Measurements from ENCODE around the gene CLEC17A. TPM values are rescaled to one million over a fixed set of nuclear protein-coding genes. Genes with fewer than 3 reads are reported as not detected.
"Not testable (repeated sequence)": the region's sequence is repeated elsewhere in the genome, so short reads cannot be mapped to it uniquely, and the experiment has no call there.

The CLEC17A gene
- total and polyA plus RNA-seq, 11 donors, result 0.10 TPM; not detected in 10

DNA sequence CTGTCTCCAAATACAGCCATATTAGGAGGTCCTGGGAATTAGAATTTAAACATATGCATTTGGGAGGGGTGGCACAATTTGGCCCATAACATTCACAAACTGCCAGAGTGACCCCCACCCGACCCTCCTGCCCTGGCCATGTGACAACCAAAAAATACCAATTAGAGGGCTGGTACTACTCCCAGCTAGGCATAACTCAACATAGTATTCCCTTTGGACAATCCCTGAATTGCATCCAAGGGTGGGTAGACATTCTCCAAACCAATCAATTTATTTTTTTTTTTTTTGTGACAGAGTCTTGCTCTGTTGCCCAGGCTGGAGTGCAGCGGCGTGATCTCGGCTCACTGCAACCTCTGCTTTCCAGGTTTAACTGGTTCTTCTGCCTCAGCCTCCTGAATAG is 29.8 kb downstream of the CLEC17A start:
- Histone ChIP-seq H3K9me3 (no peaks in the 10 kb centered on the region), H3K4me3 (no peak overlapping the region), H3K4me1 (peaks cover 0 to 9% (median 0%) of the 10 kb centered on the region in 12 donors), H3K27me3 (peaks cover 0 to 2% (median 0%) of the 10 kb centered on the region in 9 donors), H3K36me3 (no peaks in the 10 kb centered on the region), H3K27ac (no peak overlapping the region)
- intact Hi-C loops (cut with DNase I), result no loop called here
- ATAC-seq (no peak), DNase-seq (no peak)
- TF ChIP-seq POLR2A (IDR thresholded peaks at IDR 0.05), result no peak
- TF ChIP-seq, protein P1, sequence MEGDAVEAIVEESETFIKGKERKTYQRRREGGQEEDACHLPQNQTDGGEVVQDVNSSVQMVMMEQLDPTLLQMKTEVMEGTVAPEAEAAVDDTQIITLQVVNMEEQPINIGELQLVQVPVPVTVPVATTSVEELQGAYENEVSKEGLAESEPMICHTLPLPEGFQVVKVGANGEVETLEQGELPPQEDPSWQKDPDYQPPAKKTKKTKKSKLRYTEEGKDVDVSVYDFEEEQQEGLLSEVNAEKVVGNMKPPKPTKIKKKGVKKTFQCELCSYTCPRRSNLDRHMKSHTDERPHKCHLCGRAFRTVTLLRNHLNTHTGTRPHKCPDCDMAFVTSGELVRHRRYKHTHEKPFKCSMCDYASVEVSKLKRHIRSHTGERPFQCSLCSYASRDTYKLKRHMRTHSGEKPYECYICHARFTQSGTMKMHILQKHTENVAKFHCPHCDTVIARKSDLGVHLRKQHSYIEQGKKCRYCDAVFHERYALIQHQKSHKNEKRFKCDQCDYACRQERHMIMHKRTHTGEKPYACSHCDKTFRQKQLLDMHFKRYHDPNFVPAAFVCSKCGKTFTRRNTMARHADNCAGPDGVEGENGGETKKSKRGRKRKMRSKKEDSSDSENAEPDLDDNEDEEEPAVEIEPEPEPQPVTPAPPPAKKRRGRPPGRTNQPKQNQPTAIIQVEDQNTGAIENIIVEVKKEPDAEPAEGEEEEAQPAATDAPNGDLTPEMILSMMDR (IDR thresholded peaks at IDR 0.05), result no peak
- WGBS, 4 donors, result 78 to 92% (median 84%) methylated on average over 4 of the region's 4 CpGs

DNA sequence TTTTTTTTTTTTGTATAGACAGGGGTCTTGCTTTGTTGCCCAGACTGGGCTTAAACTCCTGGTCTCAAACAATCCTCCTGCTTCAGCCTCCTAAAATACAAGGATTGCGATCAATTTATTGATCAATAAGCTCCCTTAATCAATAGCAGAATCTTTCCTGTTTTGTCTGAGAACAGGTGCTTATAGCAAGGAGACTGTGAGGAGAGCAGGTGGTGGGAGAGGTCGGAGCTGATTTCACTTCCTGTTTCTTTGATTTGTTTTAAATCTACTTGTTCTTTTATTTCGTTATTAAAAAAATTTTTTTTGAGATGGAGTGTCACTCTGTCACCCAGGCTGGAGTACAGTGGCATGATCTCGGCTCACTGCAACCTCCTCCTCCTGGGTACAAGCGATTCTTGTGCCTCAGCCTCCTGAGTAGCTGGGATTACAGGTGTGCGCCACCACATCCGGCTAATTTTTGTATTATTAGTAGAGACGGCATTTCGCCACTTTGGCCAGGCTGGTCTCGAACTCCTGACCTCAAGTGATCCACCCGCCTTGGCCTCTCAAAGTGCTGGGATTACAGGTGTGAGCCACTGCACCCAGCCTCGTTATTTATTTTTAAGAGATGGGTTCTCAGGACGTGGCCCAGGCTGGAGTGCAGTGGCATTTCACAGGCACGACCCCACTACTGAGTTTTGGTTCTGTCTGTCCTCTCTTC is 30.7 kb downstream of the CLEC17A start:
- ATAC-seq; H3K4me1 ChIP-seq; H3K4me3 ChIP-seq; H3K27ac ChIP-seq; H3K27me3 ChIP-seq; intact Hi-C loops (cut with DNase I); H3K9me3 ChIP-seq; DNase-seq; H3K36me3 ChIP-seq: not testable (repeated sequence)
- WGBS, 4 donors, result 68 to 74% (median 72%) methylated on average over 14 of the region's 14 CpGs

DNA sequence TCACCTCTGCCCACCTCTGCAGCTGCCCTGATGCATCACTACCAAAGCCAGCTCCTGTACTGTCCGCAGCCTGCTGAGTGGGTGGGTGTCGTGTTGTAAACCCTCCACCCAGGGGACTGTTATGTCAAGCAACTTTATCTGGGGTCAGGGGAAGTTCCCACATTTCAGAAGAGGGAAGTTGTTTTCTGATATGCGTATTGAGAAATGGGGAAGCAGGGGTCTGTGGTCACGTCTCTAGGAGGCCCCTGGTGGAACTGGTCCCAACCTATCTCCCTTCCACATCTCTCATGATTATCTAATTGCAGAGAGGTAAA is 31.2 kb downstream of the CLEC17A start:
- DNase-seq (peak in 1 of 5 donors; percentile 20), ATAC-seq (peak in 2 of 4 donors; percentile 30 to 53)
- Histone ChIP-seq H3K9me3 (peaks cover 0 to 5% (median 3%) of the 10 kb centered on the region in 12 donors), H3K4me1 (peaks cover 0 to 9% (median 0%) of the 10 kb centered on the region in 12 donors), H3K36me3 (no peaks in the 10 kb centered on the region), H3K27me3 (peaks cover 0 to 4% (median 0%) of the 10 kb centered on the region in 9 donors), H3K4me3 (no peak overlapping the region), H3K27ac (no peak overlapping the region)
- intact Hi-C loops (cut with DNase I), result no loop called here
- 40 to 44% (median 42%) methylated on average over 4 of the region's 4 CpGs for WGBS, 4 donors
- no peak for TF ChIP-seq POLR2A (IDR thresholded peaks at IDR 0.05)
- TF ChIP-seq, protein P1 (IDR thresholded peaks at IDR 0.05), result no peak

DNA sequence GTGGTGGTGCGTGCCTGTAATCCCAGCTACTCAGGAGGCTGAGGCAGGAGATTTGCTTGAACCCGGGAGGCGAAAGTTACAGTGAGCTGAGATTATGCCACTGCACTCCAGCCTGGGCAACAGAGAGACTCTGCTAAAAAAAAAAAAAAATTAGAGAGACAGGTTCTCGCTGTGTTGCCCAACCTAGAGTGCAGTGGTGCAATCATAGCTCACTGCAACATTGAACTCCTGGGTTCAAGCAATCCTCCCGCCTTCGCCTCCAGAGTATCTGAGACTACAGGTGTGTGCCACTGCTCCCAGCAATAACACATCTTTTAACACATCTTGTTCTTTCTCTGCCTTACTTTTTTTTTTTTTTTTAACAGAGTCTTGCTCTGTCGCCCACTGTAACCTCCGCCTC is 32.7 kb downstream of the CLEC17A start:
- no peak overlapping the region for H3K4me3 ChIP-seq
- 90 to 92% (median 90%) methylated on average over 8 of the region's 8 CpGs for WGBS, 4 donors
- H3K4me1 ChIP-seq, result peaks cover 0 to 9% (median 0%) of the 10 kb centered on the region in 12 donors
- no peak overlapping the region for H3K27ac ChIP-seq
- H3K27me3 ChIP-seq, result peaks cover 0 to 4% (median 0%) of the 10 kb centered on the region in 9 donors
- DNase-seq (no peak), ATAC-seq (no peak)
- intact Hi-C loops (cut with DNase I), result no loop called here
- TF ChIP-seq POLR2A (IDR thresholded peaks at IDR 0.05), result no peak
- TF ChIP-seq, protein P1 (IDR thresholded peaks at IDR 0.05), result no peak
- H3K9me3 ChIP-seq, result peaks cover 0 to 16% (median 12%) of the 10 kb centered on the region in 12 donors
- H3K36me3 ChIP-seq, result no peaks in the 10 kb centered on the region

DNA sequence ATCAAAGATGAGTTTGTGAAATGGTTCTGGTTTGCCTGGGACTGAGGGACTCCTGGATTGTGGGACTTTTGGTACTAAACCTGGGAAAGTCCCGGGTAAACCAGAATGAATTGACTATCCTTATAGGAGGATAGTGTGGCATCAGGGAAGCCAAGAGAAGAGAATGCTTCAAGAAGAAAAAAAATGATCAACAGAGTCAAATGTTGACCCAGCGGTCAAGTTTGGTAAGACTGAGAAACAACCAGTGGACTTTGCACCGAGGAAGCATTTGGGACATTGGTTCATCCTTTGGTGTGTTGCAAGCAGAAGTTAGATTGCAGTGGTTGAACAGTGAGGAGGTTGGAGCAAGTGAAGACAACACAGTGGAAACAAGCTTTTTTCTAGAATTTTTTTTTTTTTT is 33.5 kb downstream of the CLEC17A start:
- intact Hi-C loops (cut with DNase I), result no loop called here
- no peak for DNase-seq
- WGBS, 4 donors, result 87 to 94% (median 92%) methylated on average over 3 of the region's 3 CpGs
- no peaks in the 10 kb centered on the region for H3K36me3 ChIP-seq
- H3K27ac ChIP-seq, result no peak overlapping the region
- peaks cover 0 to 4% (median 0%) of the 10 kb centered on the region in 9 donors for H3K27me3 ChIP-seq
- H3K4me3 ChIP-seq, result no peak overlapping the region
- no peak for ATAC-seq
- peaks cover 0 to 9% (median 0%) of the 10 kb centered on the region in 12 donors for H3K4me1 ChIP-seq
- H3K9me3 ChIP-seq, result peaks cover 0 to 16% (median 12%) of the 10 kb centered on the region in 12 donors
- TF ChIP-seq, protein P1 (IDR thresholded peaks at IDR 0.05), result no peak
- no peak for TF ChIP-seq POLR2A (IDR thresholded peaks at IDR 0.05)

Data from heart left ventricle (tissue), 16 donors.